ENCODE results near the gene PTPN21.

PTPN21 gene

DNA sequence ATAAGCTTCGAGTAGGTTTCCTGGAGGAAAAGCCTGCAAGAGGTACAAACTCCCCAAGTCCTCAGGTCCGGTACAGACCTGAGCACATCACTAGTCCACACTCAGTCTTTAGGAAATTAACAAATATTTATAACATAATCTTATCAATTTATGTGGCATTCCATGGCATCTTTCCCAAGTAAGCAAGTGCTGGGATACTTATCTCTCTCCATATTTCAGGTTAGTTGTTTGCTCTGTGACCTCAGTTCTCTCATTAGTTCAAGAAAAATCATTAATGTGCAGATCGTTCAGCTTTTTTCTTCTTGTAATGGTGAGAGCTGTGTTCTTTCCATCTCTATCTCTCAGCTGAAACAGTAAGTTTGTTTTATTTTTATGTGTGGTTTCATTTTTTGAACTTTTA is 134.6 kb downstream of the PTPN21 start:
- no peak for DNase-seq (ENCODE audit: low read depth in 1 of 2, low spot score in 1 of 2)
- Histone ChIP-seq H3K4me3 (replicated peaks; ENCODE audit: insufficient read depth, low read length) (no peak overlapping the region), H3K27ac (replicated peaks) (no peak overlapping the region), H3K27me3 (ENCODE audit: insufficient read depth, poor library complexity, severe bottlenecking) (no peaks in the 10 kb centered on the region)
- TF ChIP-seq SPI1 (IDR thresholded peaks at IDR 0.05; ENCODE audit: borderline replicate concordance, low read depth): no peak
- TF ChIP-seq POLR2AphosphoS5 (IDR thresholded peaks at IDR 0.05; ENCODE audit: low read depth): no peak
- TF ChIP-seq, protein P1, sequence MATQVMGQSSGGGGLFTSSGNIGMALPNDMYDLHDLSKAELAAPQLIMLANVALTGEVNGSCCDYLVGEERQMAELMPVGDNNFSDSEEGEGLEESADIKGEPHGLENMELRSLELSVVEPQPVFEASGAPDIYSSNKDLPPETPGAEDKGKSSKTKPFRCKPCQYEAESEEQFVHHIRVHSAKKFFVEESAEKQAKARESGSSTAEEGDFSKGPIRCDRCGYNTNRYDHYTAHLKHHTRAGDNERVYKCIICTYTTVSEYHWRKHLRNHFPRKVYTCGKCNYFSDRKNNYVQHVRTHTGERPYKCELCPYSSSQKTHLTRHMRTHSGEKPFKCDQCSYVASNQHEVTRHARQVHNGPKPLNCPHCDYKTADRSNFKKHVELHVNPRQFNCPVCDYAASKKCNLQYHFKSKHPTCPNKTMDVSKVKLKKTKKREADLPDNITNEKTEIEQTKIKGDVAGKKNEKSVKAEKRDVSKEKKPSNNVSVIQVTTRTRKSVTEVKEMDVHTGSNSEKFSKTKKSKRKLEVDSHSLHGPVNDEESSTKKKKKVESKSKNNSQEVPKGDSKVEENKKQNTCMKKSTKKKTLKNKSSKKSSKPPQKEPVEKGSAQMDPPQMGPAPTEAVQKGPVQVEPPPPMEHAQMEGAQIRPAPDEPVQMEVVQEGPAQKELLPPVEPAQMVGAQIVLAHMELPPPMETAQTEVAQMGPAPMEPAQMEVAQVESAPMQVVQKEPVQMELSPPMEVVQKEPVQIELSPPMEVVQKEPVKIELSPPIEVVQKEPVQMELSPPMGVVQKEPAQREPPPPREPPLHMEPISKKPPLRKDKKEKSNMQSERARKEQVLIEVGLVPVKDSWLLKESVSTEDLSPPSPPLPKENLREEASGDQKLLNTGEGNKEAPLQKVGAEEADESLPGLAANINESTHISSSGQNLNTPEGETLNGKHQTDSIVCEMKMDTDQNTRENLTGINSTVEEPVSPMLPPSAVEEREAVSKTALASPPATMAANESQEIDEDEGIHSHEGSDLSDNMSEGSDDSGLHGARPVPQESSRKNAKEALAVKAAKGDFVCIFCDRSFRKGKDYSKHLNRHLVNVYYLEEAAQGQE (IDR thresholded peaks at IDR 0.05; ENCODE audit: insufficient replicate concordance, low read depth): no peak
- TF ChIP-seq GABPA (IDR thresholded peaks at IDR 0.05; ENCODE audit: low read depth): no peak
- TF ChIP-seq, protein P2, sequence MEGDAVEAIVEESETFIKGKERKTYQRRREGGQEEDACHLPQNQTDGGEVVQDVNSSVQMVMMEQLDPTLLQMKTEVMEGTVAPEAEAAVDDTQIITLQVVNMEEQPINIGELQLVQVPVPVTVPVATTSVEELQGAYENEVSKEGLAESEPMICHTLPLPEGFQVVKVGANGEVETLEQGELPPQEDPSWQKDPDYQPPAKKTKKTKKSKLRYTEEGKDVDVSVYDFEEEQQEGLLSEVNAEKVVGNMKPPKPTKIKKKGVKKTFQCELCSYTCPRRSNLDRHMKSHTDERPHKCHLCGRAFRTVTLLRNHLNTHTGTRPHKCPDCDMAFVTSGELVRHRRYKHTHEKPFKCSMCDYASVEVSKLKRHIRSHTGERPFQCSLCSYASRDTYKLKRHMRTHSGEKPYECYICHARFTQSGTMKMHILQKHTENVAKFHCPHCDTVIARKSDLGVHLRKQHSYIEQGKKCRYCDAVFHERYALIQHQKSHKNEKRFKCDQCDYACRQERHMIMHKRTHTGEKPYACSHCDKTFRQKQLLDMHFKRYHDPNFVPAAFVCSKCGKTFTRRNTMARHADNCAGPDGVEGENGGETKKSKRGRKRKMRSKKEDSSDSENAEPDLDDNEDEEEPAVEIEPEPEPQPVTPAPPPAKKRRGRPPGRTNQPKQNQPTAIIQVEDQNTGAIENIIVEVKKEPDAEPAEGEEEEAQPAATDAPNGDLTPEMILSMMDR (IDR thresholded peaks at IDR 0.05; ENCODE audit: insufficient read depth, low read length): no peak

DNA sequence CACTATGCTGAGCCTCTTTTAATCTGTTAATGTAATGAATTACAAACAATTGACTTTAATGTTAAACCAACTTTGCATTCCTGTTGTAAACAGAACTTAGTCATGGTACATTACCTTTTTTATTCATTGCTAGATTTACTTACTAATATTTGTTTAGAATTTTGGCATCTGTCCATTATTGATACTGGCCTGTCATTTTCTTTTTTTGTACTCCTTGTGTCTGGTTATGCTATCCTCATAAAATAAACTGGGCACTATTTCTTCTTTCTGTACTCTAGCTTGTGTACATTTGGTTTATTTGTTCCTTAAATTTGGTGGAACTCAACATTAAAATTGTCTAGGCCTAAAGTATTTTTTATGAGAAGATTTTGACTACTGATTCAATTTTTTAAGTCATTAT is 137.2 kb downstream of the PTPN21 start:
- TF ChIP-seq, protein P1 (IDR thresholded peaks at IDR 0.05; ENCODE audit: insufficient replicate concordance, low read depth): no peak
- no peak for TF ChIP-seq SPI1 (IDR thresholded peaks at IDR 0.05; ENCODE audit: borderline replicate concordance, low read depth)
- TF ChIP-seq POLR2AphosphoS5 (IDR thresholded peaks at IDR 0.05; ENCODE audit: low read depth): no peak
- TF ChIP-seq, protein P2 (IDR thresholded peaks at IDR 0.05; ENCODE audit: insufficient read depth, low read length): no peak
- no peak for TF ChIP-seq GABPA (IDR thresholded peaks at IDR 0.05; ENCODE audit: low read depth)
- Histone ChIP-seq H3K4me3 (replicated peaks; ENCODE audit: insufficient read depth, low read length) (no peak overlapping the region), H3K27ac (replicated peaks) (no peak overlapping the region), H3K27me3 (ENCODE audit: insufficient read depth, poor library complexity, severe bottlenecking) (no peaks in the 10 kb centered on the region)
- no peak for DNase-seq (ENCODE audit: low read depth in 1 of 2, low spot score in 1 of 2)

Measured in HL-60 (cell line).